Measurements from ENCODE around the gene WHRN. TPM values are rescaled to one million over a fixed set of nuclear protein-coding genes. Genes with fewer than 3 reads are reported as not detected.

WHRN gene
- total RNA-seq, 2 experiments from 2014 or later = 19.9 to 20.5 TPM

- Mint-ChIP-seq H3K36me3 (ENCODE audit: low read depth) (no peaks in the 10 kb centered on the region), H3K27me3 (peaks cover 13% of the 10 kb centered on the region), H3K4me3 (peak overlapping the region; percentile 77), H3K27ac (peak overlapping the region; percentile 76), H3K9me3 (no peaks in the 10 kb centered on the region), H3K4me1 (ENCODE audit: low read depth) (peaks cover 37% of the 10 kb centered on the region)
- POLR2A ChIA-PET = interaction anchor here (1.0 to 2.1 kb wide), 6 partner anchors 17 to 150 kb away, joined by 3 to 9 read pairs (median 4); partner anchors contain the start of gene ATP6V1G1
- no peak for ATAC-seq (ENCODE audit: poor library complexity)
- intact Hi-C loops (cut with DNase I, micrococcal nuclease) = loop anchor here (2.0 to 10.0 kb wide), 2 partner anchors 165 to 401 kb away; no protein-coding TSS in a partner anchor
- TF ChIP-seq CTCF (IDR thresholded peaks at IDR 0.05) = no peak
- peak overlapping the region in 1 of 2 donors; percentile 12 for H3K27ac ChIP-seq (ENCODE audit: low read depth in 1 of 2, low read length in 2 of 2)
- peak overlapping the region; percentile 67 for H3K4me3 ChIP-seq (ENCODE audit: low read length)
- CTCF ChIA-PET = interaction anchor here (1.5 to 1.7 kb wide), 2 partner anchors 98 to 118 kb away, joined by 3 to 6 read pairs; no protein-coding TSS in a partner anchor
- DNase-seq = peak in 2 of 14 experiments; percentile 41 to 45
- peaks cover 0 to 2% of the 10 kb centered on the region in 2 experiments for H3K27me3 ChIP-seq (ENCODE audit: control insufficient read depth in 1 of 2, insufficient read depth in 2 of 2, low read length in 2 of 2)
- peaks cover 0 to 4% of the 10 kb centered on the region in 2 experiments for H3K9me3 ChIP-seq (ENCODE audit: control insufficient read depth in 1 of 2, insufficient read depth in 1 of 2, low read length in 2 of 2)
- no peaks in the 10 kb centered on the region for H3K36me3 ChIP-seq (ENCODE audit: insufficient read depth, low read length)
- H3K4me1 ChIP-seq (ENCODE audit: insufficient read depth, low read length) = peaks cover 34% of the 10 kb centered on the region
Measured at GRCh38 chr9:114503522-114504340, 1.5 kb downstream of the WHRN start.

GRCh38 chr9:114503009-114503408 lies 2.3 kb downstream of the WHRN start:
- DNase-seq (peak in 1 of 14 experiments; percentile 29), ATAC-seq (ENCODE audit: poor library complexity) (no peak)
- TF ChIP-seq CTCF (IDR thresholded peaks at IDR 0.05) = no peak
- Histone ChIP-seq H3K27me3 (ENCODE audit: control insufficient read depth in 1 of 2, insufficient read depth in 2 of 2, low read length in 2 of 2) (peaks cover 0 to 2% of the 10 kb centered on the region in 2 experiments), H3K27ac (ENCODE audit: low read depth in 1 of 2, low read length in 2 of 2) (no peak overlapping the region), H3K36me3 (ENCODE audit: insufficient read depth, low read length) (no peaks in the 10 kb centered on the region), H3K4me1 (ENCODE audit: insufficient read depth, low read length) (peaks cover 35% of the 10 kb centered on the region), H3K9me3 (ENCODE audit: control insufficient read depth in 1 of 2, insufficient read depth in 1 of 2, low read length in 2 of 2) (peaks cover 0 to 4% of the 10 kb centered on the region in 2 experiments), H3K4me3 (ENCODE audit: low read length) (peak overlapping the region; percentile 11)
- Mint-ChIP-seq H3K36me3 (ENCODE audit: low read depth) (no peaks in the 10 kb centered on the region), H3K27me3 (peaks cover 6% of the 10 kb centered on the region), H3K4me3 (peak overlapping the region; percentile 77), H3K4me1 (ENCODE audit: low read depth) (peaks cover 44% of the 10 kb centered on the region), H3K9me3 (no peaks in the 10 kb centered on the region), H3K27ac (peak overlapping the region; percentile 63)
- ChIA-PET CTCF (interaction anchor here (1.1 to 2.3 kb wide), 2 partner anchors 15 to 97 kb away, joined by 4 to 7 read pairs; no protein-coding TSS in a partner anchor), POLR2A (no interaction called here)
- intact Hi-C loops (cut with DNase I, micrococcal nuclease) = loop anchor here in 1 of 2 experiments (10.0 kb wide), 1 partner anchor 402 kb away; no protein-coding TSS in a partner anchor

- Mint-ChIP-seq H3K27ac (peak overlapping the region; percentile 63), H3K4me1 (ENCODE audit: low read depth) (peaks cover 44% of the 10 kb centered on the region), H3K27me3 (no peaks in the 10 kb centered on the region), H3K4me3 (peak overlapping the region; percentile 73), H3K36me3 (ENCODE audit: low read depth) (no peaks in the 10 kb centered on the region), H3K9me3 (no peaks in the 10 kb centered on the region)
- Histone ChIP-seq H3K4me1 (ENCODE audit: insufficient read depth, low read length) (peaks cover 44% of the 10 kb centered on the region), H3K9me3 (ENCODE audit: control insufficient read depth in 1 of 2, insufficient read depth in 1 of 2, low read length in 2 of 2) (peaks cover 0 to 4% of the 10 kb centered on the region in 2 experiments), H3K4me3 (ENCODE audit: low read length) (peak overlapping the region; percentile 11), H3K27me3 (ENCODE audit: control insufficient read depth in 1 of 2, insufficient read depth in 2 of 2, low read length in 2 of 2) (no peaks in the 10 kb centered on the region), H3K36me3 (ENCODE audit: insufficient read depth, low read length) (no peaks in the 10 kb centered on the region), H3K27ac (ENCODE audit: low read depth in 1 of 2, low read length in 2 of 2) (no peak overlapping the region)
- ATAC-seq (ENCODE audit: poor library complexity) = no peak
- no peak for TF ChIP-seq CTCF (IDR thresholded peaks at IDR 0.05)
- ChIA-PET CTCF (interaction anchor here (1.1 to 2.3 kb wide), 2 partner anchors 14 to 96 kb away, joined by 4 to 7 read pairs; no protein-coding TSS in a partner anchor), POLR2A (interaction anchor here (0.6 kb wide), 1 partner anchor 86 kb away, joined by 3 read pairs; the partner anchor contains the start of gene ATP6V1G1)
- DNase-seq = peak in 1 of 14 experiments; percentile 16
- intact Hi-C loops (cut with DNase I, micrococcal nuclease) = loop anchor here in 1 of 2 experiments (10.0 kb wide), 1 partner anchor 403 kb away; no protein-coding TSS in a partner anchor
Measured at GRCh38 chr9:114501796-114502682, 3.2 kb downstream of the WHRN start.
